ENCODE results near the gene EXD3.
"Not testable (repeated sequence)": the region's sequence is repeated elsewhere in the genome, so short reads cannot be mapped to it uniquely, and the experiment has no call there.

DNA sequence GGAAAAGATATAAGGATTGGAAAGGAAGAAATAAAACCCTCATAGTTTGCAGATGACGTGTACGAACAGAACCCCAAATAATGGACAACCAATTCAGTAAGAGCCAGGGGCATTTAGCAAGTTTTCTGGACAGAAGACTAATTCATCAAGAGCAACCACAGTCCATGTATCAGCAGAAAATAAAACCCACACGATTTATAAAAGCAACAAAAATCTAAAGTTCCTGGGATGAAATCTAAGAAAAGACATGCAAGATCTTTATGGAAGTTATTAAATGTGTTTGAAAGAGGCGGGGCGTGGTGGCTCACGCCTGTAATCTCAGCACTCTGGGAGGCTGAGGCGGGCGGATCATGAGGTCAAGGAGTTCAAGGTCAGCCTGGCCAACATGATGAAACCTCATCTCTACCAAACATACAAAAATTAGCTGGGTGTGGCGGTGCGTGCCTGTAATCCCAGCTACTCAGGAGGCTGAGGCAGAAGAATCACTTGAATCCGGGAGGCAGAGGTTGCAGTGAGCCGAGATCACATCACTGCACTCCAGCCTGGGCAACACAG lies 83.0 kb downstream of the EXD3 start:
- TF ChIP-seq POLR2A (IDR thresholded peaks at IDR 0.05; ENCODE audit: low read length); GATA1 (IDR thresholded peaks at IDR 0.05; ENCODE audit: low read depth, low read length): not testable (repeated sequence)
